Endothelial cell of umbilical vein (primary cell): ENCODE measurements around the gene PGGHG.

Experiments
- CTCF ChIP-seq, 2 donors: IDR thresholded peaks; 1 replicate in 1 of 2; 2 replicates in 1 of 2; pipeline ENCODE4 v1.5.1; 2011; ENCODE audit warnings: low read length in 2 of 2, mild to moderate bottlenecking in 2 of 2, moderate library complexity in 2 of 2, control low read depth in 1 of 2, inconsistent platforms in 1 of 2, low read depth in 1 of 2; ENCODE audit not compliant: insufficient read depth in 1 of 2; ENCODE audit errors: extremely low read depth in 1 of 2
- EZH2 ChIP-seq: IDR thresholded peaks from 2 replicates; pipeline ENCODE4 v1.6.1; 2012; ENCODE audit warnings: borderline replicate concordance, low read depth, mild to moderate bottlenecking, moderate library complexity, low read length, inconsistent platforms; ENCODE audit not compliant: severe bottlenecking
- MYC ChIP-seq: IDR thresholded peaks from one replicate; pipeline ENCODE4 v1.6.1; 2011; ENCODE audit warnings: mild to moderate bottlenecking, low read depth, low read length

- TF ChIP-seq MYC (no peak), CTCF (IDR thresholded peaks at IDR 0.05; ENCODE audit: extremely low read depth in 1 of 2, insufficient read depth in 1 of 2, low read depth in 1 of 2, low read length in 2 of 2) (no peak), EZH2 (no peak)
These were observed 35.6 kb upstream of the PGGHG start for GRCh38 chr11:253160-253885.
